Panc1 (cell line): Measurements from ENCODE around the gene AKR1B15.

Experiments used
- CTCF ChIP-seq: fragments of 450-650 bp; IDR thresholded peaks from 2 replicates; pipeline ENCODE4 v1.5.1; 2017; ENCODE audit warnings: mild to moderate bottlenecking
- SIN3A ChIP-seq: IDR thresholded peaks from 2 replicates; pipeline ENCODE4 v1.6.1; 2012; ENCODE audit warnings: low read depth, mild to moderate bottlenecking, low read length, moderate library complexity, borderline replicate concordance; ENCODE audit not compliant: insufficient read depth

- no peak for TF ChIP-seq CTCF
- TF ChIP-seq SIN3A, result no peak
Measured at GRCh38 chr7:134557391-134557790, 8.5 kb downstream of the AKR1B15 start.
